ENCODE results near the gene TTN.

DNA sequence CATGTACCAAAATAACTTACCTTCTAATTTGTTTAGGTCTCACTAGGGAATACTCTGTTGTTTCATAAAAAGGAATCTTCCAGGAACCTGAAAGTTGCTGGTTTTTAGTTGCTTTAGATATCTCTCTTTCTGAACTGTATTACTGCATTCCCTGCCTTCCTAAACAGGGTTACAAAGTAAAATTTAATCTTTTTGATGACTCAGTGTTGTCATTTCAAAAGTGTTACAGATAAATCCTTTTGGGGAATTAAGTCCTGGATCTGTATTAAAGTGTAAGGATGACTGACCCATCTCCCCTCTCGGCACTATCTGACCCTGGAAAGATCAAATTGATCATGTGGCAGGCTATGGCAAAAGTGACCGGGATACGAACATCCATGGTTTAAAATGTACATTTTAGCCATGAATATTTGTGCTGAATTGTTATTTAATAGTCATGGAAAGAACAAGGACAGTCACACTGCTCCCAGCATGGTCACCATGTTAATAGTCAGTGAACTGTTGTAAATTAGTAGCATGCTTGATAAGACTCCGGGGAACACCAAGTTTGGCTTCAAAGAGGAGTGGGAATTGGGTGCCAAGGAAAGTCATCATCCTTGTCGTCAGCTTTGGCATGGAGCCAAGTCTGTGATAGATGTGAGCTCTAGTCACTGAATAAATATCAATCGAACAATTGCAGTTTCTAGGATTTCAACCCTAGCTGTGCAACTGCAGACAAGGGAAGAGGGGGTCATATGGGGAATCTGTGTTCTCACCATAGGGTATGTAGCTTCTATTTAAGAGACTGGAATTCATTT is 322.8 kb downstream of the TTN start:
- TF ChIP-seq SNAI2 (CRISPR knock-in tag; IDR thresholded peaks at IDR 0.05) (no peak), BACH2 (CRISPR knock-in tag; IDR thresholded peaks at IDR 0.05; ENCODE audit: borderline replicate concordance) (no peak), ZNF565 (CRISPR knock-in tag; conservative IDR thresholded peaks at IDR 0.05; ENCODE audit: low read depth) (no peak), ZFP30 (CRISPR knock-in tag; IDR thresholded peaks at IDR 0.05) (no peak), RARB (CRISPR knock-in tag; IDR thresholded peaks at IDR 0.05) (no peak)
- TF ChIP-seq, protein P1, sequence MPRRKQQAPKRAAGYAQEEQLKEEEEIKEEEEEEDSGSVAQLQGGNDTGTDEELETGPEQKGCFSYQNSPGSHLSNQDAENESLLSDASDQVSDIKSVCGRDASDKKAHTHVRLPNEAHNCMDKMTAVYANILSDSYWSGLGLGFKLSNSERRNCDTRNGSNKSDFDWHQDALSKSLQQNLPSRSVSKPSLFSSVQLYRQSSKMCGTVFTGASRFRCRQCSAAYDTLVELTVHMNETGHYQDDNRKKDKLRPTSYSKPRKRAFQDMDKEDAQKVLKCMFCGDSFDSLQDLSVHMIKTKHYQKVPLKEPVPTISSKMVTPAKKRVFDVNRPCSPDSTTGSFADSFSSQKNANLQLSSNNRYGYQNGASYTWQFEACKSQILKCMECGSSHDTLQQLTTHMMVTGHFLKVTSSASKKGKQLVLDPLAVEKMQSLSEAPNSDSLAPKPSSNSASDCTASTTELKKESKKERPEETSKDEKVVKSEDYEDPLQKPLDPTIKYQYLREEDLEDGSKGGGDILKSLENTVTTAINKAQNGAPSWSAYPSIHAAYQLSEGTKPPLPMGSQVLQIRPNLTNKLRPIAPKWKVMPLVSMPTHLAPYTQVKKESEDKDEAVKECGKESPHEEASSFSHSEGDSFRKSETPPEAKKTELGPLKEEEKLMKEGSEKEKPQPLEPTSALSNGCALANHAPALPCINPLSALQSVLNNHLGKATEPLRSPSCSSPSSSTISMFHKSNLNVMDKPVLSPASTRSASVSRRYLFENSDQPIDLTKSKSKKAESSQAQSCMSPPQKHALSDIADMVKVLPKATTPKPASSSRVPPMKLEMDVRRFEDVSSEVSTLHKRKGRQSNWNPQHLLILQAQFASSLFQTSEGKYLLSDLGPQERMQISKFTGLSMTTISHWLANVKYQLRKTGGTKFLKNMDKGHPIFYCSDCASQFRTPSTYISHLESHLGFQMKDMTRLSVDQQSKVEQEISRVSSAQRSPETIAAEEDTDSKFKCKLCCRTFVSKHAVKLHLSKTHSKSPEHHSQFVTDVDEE (CRISPR knock-in tag; IDR thresholded peaks at IDR 0.05) = no peak
- TF ChIP-seq, protein P2, sequence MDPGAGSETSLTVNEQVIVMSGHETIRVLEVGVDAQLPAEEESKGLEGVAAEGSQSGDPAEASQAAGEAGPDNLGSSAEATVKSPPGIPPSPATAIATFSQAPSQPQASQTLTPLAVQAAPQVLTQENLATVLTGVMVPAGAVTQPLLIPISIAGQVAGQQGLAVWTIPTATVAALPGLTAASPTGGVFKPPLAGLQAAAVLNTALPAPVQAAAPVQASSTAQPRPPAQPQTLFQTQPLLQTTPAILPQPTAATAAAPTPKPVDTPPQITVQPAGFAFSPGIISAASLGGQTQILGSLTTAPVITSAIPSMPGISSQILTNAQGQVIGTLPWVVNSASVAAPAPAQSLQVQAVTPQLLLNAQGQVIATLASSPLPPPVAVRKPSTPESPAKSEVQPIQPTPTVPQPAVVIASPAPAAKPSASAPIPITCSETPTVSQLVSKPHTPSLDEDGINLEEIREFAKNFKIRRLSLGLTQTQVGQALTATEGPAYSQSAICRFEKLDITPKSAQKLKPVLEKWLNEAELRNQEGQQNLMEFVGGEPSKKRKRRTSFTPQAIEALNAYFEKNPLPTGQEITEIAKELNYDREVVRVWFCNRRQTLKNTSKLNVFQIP (CRISPR knock-in tag; IDR thresholded peaks at IDR 0.05; ENCODE audit: borderline replicate concordance, low read depth) = no peak

All from SK-N-SH treated with all-trans-retinoic acid at 6 μM for 48 hours (cell line).